Gastrocnemius medialis (tissue), 4 donors: ENCODE data around the gene COASY. TPM values are rescaled to one million over a fixed set of nuclear protein-coding genes. Genes with fewer than 3 reads are reported as not detected.
A peak's percentile ranks its signal among the peaks of the same experiment; 100 is the strongest.

Experiments used
- ATAC-seq, 2 donors: fragments of 150-250 bp; one replicate each; pipeline ENCODE4 v1.9.1; 2016
- DNase-seq, 2 donors: peaks; one replicate each; pipeline ENCODE4 v3.0.0-alpha.2; 2019
- H3K27ac ChIP-seq, 4 donors: fragments of 200-600 bp; sonication (generic); 1 replicate in 1 of 4; 2 replicates in 3 of 4; pipeline ENCODE4 v1.5.1; 2016 to 2018; ENCODE audit warnings: mild to moderate bottlenecking in 2 of 4, moderate library complexity in 1 of 4
- H3K27me3 ChIP-seq, 3 donors: fragments of 200-600 bp; sonication (generic) in 2 of 3; 1 replicate in 1 of 3; 2 replicates in 2 of 3; pipeline versions ENCODE4 v1.5.1 to v1.6.0; 2016 to 2019; ENCODE audit warnings: mild to moderate bottlenecking in 1 of 3, moderate library complexity in 1 of 3
- H3K36me3 ChIP-seq, 2 donors: fragments of 200-600 bp; sonication (generic) in 1 of 2; one replicate each; pipeline ENCODE4 v1.5.1; 2017 to 2018
- H3K4me1 ChIP-seq, 2 donors: fragments of 200-600 bp; sonication (generic) in 1 of 2; one replicate each; pipeline ENCODE4 v1.5.1; 2016 to 2017; ENCODE audit warnings: mild to moderate bottlenecking in 2 of 2
- H3K4me3 ChIP-seq, 4 donors: fragments of 200-600 bp; sonication (generic) in 3 of 4; 1 replicate in 1 of 4; 2 replicates in 3 of 4; pipeline ENCODE4 v1.5.1; 2016 to 2019; ENCODE audit warnings: mild to moderate bottlenecking in 2 of 4
- H3K9me3 ChIP-seq, 3 donors: fragments of 200-600 bp; sonication (generic) in 2 of 3; 1 replicate in 1 of 3; 2 replicates in 2 of 3; pipeline ENCODE4 v1.5.1; 2016 to 2019
- CTCF ChIP-seq, 5 experiments: fragments of 450-650 bp in 3 of 5; fragments of 200-600 bp in 2 of 5; sonication (generic) in 2 of 5; IDR thresholded peaks in 4 of 5; conservative IDR thresholded peaks in 1 of 5; 1 replicate in 4 of 5; 2 replicates in 1 of 5; pipeline ENCODE4 v1.5.1; 2016 to 2019; ENCODE audit warnings: antibody characterized with exemption in 5 of 5, mild to moderate bottlenecking in 3 of 5, moderate library complexity in 3 of 5
- POLR2A ChIP-seq, 2 donors: fragments of 450-650 bp; IDR thresholded peaks; one replicate each; pipeline ENCODE4 v1.6.1; 2017; ENCODE audit warnings: antibody characterized with exemption in 2 of 2, mild to moderate bottlenecking in 2 of 2, moderate library complexity in 2 of 2
- in situ Hi-C, 4 donors: fragments of 200-750 bp; cut with MboI; loops; one replicate each; pipeline versions ENCODE4 v1.15.0 to v1.8.0; 2017; ENCODE audit warnings: low sequenced_read_pairs in 4 of 4
- intact Hi-C: fragments of 100-400 bp; cut with DNase I; formaldehyde crosslinking; loops from one replicate; pipeline ENCODE4 v1.15.1; 2023; ENCODE audit warnings: low total_unique reads
- total RNA-seq, 4 donors: library from RNA; depleted of rRNA; stranded (reverse); fragments of >200 nt; gene quantifications; one replicate each; pipeline versions ENCODE4 v1.1.0 to v1.2.3, GENCODE V29; 2016

Gene COASY
- total RNA-seq, 4 donors from 2014 or later: 22.4 to 39.9 (median 27.5) TPM

GRCh38 chr17:42531455-42532354 is 30.2 kb upstream of the COASY start:
- ATAC-seq: peak; percentile 23 to 30
- in situ Hi-C loops: no loop called here
- peak; percentile 49 to 54 for TF ChIP-seq POLR2A (IDR thresholded peaks at IDR 0.05)
- TF ChIP-seq CTCF (IDR thresholded peaks at IDR 0.05 in 4 of 5, conservative IDR thresholded peaks at IDR 0.05 in 1 of 5): peak; percentile 52 to 73 (median 67)

DNA sequence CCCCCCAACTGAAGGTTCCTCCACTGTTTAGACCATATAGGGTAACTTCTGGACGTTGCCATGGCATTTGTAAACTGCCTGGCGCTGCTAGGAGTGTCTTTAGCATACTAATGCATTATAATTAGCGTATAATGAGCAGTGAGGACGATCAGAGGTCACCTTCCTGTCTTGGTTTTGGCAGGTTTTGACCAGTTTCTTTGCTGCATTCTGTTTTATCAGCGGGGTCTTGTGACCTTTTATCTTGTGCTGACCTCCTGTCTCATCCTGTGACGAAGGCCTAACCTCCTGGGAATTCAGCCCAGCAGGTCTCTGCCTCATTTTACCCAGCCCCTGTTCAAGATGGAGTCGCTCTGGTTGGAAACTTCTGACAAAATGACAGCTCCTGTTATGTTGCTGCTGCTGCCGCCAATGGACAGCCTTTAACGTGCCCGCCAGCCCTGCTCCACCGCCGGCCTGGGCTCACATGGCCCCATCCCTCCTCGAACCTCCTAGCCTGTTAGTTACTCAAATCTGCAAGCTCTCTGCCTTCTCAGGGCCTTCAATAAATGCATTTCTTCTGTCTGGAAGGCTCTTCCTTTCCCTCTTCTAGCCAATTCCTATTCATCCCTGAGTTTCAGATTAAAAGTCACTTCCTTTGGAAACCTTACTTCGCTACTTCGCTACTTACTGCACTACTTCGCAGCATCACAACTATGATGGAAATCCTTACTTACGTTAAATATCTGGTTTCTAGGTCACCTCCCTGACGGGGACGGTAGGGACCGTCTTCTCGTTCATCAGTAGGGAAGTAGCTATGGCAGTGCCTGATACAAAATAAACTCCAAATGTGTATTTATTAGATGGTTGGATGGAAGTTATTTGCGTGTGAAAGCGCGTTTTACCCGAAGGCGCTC is 26.5 kb upstream of the COASY start:
- peaks cover 6 to 20% of the 10 kb centered on the region in 2 donors for H3K4me1 ChIP-seq
- no peaks in the 10 kb centered on the region for H3K9me3 ChIP-seq
- ATAC-seq: peak in 1 of 2 donors; percentile 4
- intact Hi-C loops (loop anchor here (2.0 kb wide), 1 partner anchor 19 kb away; no protein-coding TSS in a partner anchor), in situ Hi-C loops (no loop called here)
- H3K4me3 ChIP-seq: peak overlapping the region; percentile 47 to 63 (median 55)
- no peak for TF ChIP-seq POLR2A (IDR thresholded peaks at IDR 0.05)
- no peak for TF ChIP-seq CTCF (IDR thresholded peaks at IDR 0.05 in 4 of 5, conservative IDR thresholded peaks at IDR 0.05 in 1 of 5)
- peak overlapping the region; percentile 77 to 95 (median 92) for H3K27ac ChIP-seq
- peaks cover 0 to 18% of the 10 kb centered on the region in 2 donors for H3K36me3 ChIP-seq
- DNase-seq: no peak
- no peaks in the 10 kb centered on the region for H3K27me3 ChIP-seq

More at GRCh38 chr17:42531455-42532354, 30.2 kb upstream of the COASY start:
- peak overlapping the region; percentile 53 to 77 (median 62) for H3K4me3 ChIP-seq
- DNase-seq: peak in 1 of 2 donors; percentile 72
- no peaks in the 10 kb centered on the region for H3K27me3 ChIP-seq
- H3K27ac ChIP-seq: peak overlapping the region; percentile 81 to 94 (median 87)
- H3K4me1 ChIP-seq: peaks cover 15 to 21% of the 10 kb centered on the region in 2 donors
- intact Hi-C loops: no loop called here
- H3K9me3 ChIP-seq: no peaks in the 10 kb centered on the region
- H3K36me3 ChIP-seq: no peaks in the 10 kb centered on the region

- no peaks in the 10 kb centered on the region for H3K9me3 ChIP-seq
- H3K27ac ChIP-seq: peak within 1 kb of the TSS; percentile 77 to 95 (median 92)
- H3K27me3 ChIP-seq: no peaks in the 10 kb centered on the region
- intact Hi-C loops: loop anchor here (2.0 kb wide), 1 partner anchor 19 kb away; no protein-coding TSS in a partner anchor
- peak; percentile 95 to 97 for DNase-seq
- peaks cover 0 to 19% of the 10 kb centered on the region in 2 donors for H3K36me3 ChIP-seq
- peak; percentile 92 to 96 for TF ChIP-seq POLR2A (IDR thresholded peaks at IDR 0.05)
- TF ChIP-seq CTCF (IDR thresholded peaks at IDR 0.05 in 4 of 5, conservative IDR thresholded peaks at IDR 0.05 in 1 of 5): no peak
- ATAC-seq: peak; percentile 85 to 89
- H3K4me1 ChIP-seq: peaks cover 6 to 20% of the 10 kb centered on the region in 2 donors
- in situ Hi-C loops: no loop called here
- H3K4me3 ChIP-seq: peak within 1 kb of the TSS; percentile 59 to 77 (median 61)
Observed at GRCh38 chr17:42536048-42536371, 25.9 kb upstream of the COASY start, which contains the start of gene NAGLU. Gene NAGLU, plus strand, starts transcription at chr17:42536241. Its CDS starts 32 bp downstream, at chr17:42536273.

- H3K27me3 ChIP-seq: no peaks in the 10 kb centered on the region
- peak overlapping the region; percentile 77 to 95 (median 92) for H3K27ac ChIP-seq
- in situ Hi-C loops (no loop called here), intact Hi-C loops (loop anchor here (2.0 kb wide), 1 partner anchor 18 kb away; no protein-coding TSS in a partner anchor)
- DNase-seq (peak; percentile 85 to 87), ATAC-seq (peak; percentile 75 to 79)
- TF ChIP-seq CTCF (IDR thresholded peaks at IDR 0.05 in 4 of 5, conservative IDR thresholded peaks at IDR 0.05 in 1 of 5): peak in 1 of 5 experiments; percentile 34
- peak; percentile 44 to 64 for TF ChIP-seq POLR2A (IDR thresholded peaks at IDR 0.05)
- H3K4me3 ChIP-seq: peak overlapping the region; percentile 59 to 77 (median 61)
- H3K4me1 ChIP-seq: peaks cover 6 to 20% of the 10 kb centered on the region in 2 donors
- H3K36me3 ChIP-seq: peaks cover 0 to 23% of the 10 kb centered on the region in 2 donors
- H3K9me3 ChIP-seq: no peaks in the 10 kb centered on the region
Observed at GRCh38 chr17:42536372-42537155, 25.4 kb upstream of the COASY start.
